HG03280 (cell line): ENCODE data around the gene NMNAT3.

Experiments used
- ATAC-seq: cut with Tn5 transposase; IDR thresholded peaks from one replicate; pipeline ENCODE4 v1.9.1; 2021; ENCODE audit warnings: mild to moderate bottlenecking, moderate library complexity; ENCODE audit not compliant: unreplicated experiment

The NMNAT3 gene

DNA sequence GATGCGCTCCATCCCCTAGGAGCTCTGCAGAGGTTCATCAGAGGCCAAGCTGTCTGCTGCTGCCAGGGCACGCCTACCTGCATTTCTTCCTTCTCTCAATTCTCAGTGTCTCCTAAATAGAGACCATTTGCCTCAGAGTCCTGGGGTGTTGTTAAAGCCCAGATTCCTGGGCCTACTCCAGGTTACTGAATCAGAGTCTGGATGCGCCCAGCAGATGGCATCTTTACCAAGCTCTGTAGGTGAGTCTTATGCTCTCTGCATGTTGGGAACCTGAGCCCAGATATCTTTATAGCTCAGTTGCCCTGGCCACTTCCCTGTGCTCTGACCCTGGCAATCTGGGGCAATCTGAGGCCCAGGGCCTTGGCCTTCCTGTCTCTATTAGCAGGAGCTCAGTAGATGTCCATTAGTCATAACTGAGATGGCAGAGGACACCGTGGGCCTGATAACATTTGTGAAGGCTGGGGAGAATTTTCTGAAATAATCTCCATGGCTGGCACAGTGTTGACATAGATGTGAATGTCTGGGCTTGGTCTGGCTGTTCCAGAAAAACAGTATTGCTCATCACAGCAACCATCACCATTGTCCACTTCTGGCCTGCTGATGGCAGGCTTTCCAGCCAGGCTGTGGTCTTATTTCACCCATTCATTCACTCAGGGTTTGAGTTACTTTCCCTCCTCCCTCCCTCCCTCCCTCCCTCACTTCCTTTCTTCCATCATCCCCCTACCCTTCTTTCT is 125.0 kb downstream of the NMNAT3 start:
- ATAC-seq, result no peak

DNA sequence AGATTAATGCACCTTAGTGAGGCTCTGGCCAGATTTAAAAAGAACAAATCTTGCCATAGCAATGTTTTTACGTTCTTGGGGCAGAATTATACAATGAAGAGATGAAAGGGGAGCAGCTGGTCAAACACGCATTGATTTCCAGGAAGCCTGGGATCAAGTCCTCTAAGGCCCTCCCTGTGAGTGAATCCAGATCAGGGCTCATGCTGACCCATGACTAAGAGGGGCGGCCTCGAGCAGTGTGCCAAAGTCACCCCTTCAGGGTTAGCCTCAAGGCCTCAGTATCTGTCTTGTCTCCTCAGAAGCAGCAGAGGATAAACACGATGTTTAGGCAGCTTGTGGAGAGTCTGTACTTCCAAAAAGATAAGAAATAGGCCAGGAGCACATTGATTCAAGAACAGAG is 129.0 kb downstream of the NMNAT3 start:
- ATAC-seq, result no peak

DNA sequence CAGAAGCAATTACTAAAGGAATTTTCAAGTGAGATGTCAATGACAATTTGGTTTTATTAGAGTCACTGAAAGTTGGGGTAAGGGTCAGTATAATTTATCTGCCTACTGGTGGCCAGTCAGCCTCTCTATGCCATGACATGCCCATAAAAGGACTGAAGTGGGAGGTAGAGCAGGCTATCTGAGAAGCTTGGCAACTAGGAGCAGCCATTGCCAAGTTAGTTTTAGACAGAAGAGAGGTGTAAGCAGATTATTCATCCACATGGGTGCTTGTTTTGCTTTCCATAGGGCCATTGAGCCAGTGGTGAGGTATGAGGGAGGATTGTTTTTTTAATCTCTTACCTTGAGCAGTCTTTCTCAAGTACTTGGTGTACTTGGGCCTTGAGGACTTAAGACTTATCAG is 130.1 kb downstream of the NMNAT3 start:
- ATAC-seq, result no peak

DNA sequence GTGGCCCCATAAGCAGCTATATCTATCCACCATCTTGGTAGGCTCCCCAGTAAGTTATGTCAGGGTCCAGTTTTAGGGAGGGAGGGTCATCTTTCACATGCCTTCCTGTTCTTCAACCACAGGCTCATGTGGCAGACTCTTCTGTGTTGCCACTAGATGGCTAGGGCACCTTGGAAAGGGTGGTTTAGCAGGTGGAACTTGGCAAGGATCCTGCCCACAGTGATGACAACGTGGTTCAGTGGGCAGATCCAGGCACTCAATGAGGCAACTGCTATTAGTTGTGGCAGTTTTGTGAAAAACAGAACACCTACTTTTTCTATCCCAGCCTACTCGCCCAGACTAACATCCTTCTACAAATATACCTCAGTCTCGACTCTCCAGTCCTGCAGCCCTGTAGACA is 131.0 kb downstream of the NMNAT3 start:
- no peak for ATAC-seq

DNA sequence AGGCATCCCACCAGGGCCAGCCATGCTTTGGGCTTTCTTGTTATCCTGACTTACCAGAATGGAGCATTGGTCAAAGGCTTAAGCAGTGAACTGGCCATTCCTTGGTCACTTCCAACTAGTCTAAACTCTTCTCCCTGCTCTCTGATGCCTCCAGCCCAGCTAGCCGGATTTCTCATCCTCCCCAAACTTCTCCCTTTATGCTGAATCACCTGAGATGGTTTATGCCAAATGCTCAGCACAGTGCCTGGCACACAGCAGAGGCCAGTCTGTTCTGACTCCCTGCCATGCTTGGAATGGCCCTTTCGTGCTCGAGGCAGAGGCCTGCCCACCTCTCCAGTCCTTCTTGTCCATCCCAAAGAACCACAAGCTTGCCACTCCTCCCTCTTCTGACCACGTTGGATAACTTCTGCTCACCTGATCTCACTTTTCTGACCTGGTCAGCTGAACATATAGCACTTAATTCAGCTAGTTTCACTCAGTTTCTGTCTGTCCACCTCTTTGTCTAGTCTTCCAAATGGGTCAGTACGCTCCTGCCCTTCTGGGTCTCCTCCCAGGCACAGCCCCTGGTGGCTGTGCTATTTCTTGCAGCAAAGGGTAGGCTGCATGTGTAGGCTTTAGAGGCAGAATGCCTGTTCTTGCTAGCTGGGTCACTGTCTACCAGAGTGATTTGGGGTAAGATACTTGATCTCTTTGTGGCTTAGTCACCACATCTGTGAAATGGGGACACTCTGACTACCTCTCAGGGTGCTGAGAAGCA is 136.1 kb downstream of the NMNAT3 start:
- no peak for ATAC-seq

DNA sequence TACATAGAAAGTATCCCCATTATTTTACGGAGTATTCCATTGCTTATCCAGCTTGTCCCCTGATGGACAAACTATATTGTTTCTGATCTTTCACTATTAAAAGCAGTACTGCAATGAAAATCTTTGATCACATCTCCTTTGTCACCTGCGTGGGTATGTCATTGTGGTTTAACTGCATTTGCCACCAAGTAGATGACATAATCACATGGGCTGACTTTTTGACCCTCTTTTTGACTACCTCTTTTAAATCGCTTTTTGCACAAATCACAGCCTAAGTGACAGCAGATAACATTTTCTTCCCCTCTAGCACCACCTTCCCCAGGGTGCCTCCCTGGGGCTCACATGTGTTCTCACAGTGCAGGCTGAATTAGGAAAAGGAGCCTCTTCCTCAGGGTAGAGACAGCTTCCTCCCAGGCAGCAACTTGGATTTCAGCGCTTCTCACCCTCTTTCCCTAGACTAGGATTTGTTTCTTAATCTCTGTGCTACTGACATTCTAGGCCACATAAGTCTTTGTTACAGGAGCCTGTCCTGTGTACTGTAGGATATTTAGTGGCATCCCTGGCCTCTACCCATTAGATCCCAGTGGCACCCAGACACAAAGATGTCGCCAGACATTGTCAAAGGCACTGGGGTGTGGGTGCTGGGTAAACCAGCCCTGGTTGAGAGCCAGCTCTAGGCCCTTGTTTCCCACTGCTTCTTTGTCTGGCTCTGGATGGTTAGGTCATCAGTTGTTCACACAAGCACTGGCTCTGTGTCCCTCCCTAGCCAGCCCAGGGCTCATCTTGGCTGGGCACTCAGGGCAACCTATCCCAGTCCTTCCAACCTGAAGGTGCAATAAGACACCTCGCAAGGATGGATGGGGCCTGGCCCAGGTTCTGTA is 136.9 kb downstream of the NMNAT3 start:
- no peak for ATAC-seq

DNA sequence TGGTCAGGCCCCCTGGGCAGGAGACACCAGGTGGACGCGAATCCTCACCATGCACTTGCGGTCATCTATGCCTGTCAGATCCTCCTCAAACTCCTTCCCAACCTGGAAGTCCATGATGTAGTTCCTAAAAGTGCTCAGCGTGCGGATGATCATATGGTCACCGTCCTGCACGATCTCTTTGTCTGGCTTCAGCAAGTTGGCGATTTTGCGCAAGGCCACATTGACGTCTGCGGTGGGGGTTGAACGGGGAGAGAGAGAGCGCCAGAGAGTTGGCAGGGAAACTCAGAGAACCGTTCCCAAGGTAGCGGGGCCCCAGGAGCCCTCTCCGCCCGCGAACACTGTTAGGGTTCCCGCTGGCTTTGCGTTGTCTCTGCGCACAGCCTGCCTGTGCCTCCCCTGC is 139.0 kb downstream of the NMNAT3 start:
- no peak for ATAC-seq

DNA sequence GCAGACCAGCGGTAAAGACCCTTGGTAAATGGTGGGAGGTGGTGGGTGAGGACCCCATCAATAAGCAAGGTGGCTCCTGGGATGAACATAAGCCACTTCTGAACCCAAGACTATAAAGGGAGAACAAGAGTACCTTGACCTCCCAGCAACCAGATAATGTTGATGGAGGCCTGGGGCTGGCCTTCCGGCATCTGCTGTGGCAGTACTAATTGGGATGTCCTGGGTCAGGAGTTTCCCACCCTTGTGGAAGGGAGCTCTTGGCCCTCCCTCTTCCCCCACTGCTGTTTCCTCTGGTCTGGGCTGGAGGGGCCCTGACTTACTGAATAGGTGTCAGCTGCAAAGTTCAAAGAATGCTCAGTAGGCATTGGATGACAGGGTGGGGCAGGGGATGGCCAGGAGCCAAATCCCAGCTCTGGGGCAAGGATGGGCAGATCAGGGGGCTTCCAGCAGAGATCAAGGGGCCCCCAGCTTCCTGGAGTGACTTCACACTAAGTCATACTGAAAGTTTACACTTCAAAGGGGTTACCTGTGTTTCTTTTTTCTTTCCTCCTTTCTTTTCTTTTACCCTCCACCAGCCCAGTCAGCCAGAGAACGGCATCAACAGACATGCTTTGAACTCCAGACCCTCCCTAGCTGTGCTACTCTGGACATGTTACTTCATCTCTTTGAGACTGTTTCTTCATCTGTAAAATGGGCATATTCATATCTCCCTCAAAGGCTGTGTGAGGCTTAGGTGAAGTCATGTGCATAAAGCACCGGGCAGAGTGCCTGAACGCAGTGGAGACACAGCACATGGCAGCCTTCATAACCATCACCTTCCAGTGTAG is 139.8 kb downstream of the NMNAT3 start:
- no peak for ATAC-seq

DNA sequence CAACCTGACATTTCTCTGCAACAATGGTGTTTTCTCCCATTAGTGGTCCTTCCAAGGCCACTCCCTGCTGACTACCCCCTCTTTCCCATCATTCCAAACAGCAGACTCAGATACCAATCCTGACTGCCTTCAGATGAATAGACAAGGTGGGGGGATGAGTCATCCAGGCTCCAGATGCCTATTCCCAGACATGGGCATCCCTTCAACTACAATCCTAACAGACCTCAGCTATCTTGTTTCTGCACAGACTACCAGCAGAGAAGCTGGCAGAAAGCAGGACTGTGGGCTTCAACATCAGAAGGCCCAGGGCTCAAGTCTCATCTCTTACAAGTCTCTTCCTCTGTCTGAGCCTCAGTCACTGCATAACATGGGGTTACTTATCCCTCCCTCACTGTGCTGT is 140.4 kb downstream of the NMNAT3 start:
- ATAC-seq, result no peak

DNA sequence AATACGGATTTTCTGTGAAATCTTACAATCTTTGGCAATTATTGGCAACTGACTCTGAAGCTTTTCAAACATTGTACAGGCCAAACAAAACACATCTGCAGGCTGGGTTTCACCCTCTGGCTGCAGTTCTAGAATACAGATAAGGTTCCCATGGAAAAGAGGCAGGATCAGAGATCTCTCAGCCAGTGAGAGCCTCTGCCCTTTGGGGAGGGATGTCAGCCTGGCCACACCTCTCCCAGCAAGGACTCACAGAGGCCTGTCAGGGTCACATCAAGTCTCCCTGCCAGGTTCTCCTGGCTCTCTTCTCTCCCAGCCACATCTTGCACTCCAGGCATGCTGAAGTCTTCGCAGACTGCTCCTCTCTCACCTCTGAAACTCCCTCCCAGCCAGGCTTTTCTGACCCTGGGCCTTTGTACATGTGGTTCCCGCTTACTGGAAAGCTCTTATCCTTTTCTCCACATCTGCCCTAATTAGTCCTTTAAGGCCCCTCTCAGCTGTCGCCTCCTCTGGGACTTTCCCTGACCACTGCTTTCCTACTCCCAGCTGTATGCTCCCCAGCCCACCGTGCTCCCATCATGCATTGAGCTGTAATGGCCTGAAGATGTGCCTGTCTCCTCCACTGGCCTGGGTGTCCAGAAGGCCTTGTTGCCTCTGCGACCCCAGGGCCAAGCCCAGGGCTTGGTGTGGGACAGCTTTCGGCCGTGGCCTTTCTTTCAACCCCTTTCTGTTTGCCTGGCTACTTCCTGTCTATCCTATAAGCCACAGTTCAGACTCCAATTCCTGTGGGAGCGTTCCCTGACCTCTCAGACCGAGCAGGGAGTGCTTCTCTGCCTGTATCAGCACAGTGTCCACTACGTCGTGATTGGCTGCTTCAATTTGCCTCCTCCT is 142.5 kb downstream of the NMNAT3 start:
- no peak for ATAC-seq

DNA sequence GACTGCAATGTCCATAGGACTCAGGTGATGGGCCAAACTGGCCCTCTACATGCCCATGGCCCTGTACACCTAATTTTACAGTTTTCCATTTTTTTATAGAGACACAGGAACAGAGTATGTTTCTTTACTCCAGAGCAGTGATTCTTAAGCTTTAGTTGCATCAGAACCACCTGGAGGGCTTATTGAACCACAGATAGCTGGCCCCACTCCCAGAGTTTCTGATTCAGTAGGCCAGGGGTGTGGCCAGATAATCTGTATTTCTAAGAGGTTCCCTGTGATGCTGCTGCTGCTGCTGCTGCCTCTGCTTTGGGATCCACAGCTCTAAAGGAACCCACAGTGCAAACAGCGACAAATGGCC is 143.3 kb downstream of the NMNAT3 start:
- no peak for ATAC-seq

DNA sequence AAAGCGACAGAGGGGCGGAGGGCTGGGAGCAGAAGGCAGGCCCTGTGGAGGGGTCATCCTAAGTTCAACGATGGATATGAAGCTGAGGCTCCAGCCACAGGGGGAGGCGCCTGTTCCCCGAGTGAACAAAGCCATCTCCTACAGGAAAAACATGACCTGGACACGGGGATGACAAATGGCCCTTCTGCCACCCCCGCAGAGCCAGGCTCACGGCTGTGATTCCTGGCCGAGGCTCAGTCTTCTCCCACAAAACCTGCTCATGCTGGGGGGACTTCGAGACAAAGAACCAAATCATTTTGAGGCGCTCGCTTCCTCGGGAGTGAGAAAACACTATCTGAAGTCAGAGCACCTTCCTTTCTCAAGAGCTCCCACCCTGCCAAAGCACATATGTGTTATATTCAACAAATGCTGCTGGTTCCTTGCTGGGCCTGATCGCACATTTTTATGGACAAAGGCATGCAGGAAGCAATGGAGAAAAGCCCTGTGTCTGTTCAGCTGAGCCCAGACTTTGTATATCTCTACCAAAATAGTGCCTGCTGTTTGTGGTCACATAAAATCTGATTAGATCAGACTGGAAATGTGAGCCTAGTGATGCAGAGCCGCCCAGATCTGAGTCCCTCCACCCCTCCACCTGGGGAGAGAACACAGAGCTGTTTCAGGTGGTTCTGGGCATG is 143.9 kb downstream of the NMNAT3 start:
- no peak for ATAC-seq

DNA sequence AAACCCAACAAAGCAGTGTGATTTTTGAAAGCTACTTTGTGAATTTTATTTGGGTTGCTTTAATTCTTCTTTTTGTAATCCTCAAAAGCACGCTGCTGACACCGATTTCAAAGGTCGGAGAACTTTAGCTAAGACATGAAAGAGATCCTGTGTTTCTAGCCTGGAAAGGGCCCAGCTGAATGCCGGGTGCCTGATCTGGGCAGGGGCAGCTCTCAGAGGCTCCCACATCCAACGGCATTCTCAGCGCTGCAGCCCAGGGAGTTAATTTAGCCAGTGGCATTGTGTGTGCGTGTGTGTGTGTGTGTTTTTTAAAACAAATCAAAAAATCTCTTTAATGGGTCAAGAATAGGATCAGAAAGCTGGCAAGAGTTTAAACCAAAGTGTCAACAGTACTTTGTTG is 144.8 kb downstream of the NMNAT3 start:
- no peak for ATAC-seq

DNA sequence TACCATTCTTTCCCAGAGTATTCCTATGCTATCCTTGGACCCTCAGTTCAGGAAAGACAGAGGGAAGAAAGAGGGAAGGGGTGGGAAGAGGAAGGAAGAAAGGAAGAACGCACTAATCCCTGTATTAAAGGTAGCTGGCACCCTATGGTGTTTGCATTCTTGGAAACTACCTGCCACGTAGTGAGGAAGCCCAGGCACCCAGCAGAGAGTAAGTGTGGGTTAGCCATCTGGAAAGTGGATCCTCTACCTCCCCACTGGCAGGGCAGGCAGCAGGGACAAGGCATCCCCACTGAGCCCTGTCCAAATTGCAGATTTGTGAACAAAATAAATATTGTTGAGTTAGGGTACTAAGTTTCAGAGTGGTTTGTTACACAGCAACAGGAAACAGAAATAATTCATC is 147.1 kb downstream of the NMNAT3 start:
- ATAC-seq, result no peak

DNA sequence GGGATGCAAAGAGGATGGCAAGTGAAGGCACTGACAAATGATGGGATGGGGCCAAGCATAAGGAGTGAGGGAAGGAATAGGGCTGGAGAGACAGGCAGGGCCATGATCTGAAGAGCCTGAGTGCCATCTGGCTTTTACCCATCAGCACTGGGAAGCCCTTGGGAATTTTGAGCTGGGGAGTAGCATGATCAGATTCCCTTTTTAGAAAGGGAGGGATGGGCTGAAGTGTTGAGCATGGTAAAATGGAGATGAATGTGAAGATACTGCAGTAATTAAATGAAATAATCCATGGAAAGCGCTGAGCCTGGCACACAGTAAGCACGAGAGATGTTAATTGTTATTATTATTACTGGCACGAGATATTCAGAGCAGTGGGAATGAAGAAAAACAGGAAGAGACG is 148.1 kb downstream of the NMNAT3 start:
- ATAC-seq, result no peak

DNA sequence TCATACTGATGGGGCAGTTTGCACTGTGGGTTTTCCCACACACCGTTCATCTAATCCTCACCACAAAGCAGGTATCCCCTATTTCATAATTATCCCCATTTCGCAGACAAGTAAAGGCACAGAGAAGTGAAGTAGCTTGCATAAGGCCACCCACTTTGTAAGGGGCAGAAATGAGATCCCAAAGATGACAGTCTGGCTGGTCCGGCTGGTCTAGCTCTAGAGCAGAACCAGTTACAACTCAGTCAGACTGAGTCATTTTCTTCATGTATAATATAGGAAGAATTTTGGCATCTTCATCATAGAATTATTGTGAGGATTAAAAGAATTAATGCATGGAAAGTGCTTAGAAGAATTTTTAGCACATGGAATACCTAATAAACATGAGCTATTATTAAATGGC is 148.8 kb downstream of the NMNAT3 start:
- ATAC-seq, result no peak

DNA sequence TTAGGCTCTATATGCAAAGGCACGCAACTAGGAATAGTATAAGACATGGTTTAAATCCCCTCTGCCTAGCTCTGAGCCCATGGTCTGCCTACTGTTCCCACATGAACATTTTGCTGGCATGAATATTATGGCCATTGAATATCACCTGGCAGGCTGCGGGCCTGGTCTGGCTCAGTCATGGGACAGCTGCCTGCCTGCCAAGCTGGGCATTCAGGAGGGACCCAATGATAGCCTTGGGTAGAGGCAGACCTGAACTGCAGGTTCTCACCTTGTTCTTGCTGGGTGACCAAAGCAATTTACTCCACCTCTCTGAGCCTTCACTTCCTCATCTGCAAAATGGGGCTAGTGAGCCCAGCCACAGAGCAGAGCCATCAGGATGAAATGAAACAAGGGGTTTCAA is 149.5 kb downstream of the NMNAT3 start:
- no peak for ATAC-seq

DNA sequence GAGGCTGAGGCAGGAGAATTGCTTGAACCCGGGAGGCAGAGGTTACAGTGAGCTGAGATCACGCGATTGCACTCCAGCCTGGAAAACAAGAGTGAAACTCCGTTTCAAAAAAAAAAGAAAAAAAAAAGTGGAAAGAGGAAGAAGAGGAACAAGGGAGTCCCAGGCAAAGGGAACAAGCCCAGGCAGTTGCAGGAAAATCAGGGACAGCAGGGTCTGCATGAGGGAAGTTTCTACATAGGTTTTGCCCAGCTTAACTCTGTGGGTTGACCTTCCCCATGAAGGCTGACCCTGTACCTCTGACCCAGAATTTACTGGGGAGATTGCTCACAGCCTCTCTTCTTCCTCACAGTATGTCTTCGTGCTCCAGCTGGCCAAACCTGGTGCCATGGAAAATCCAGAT is 150.5 kb downstream of the NMNAT3 start:
- ATAC-seq, result no peak

DNA sequence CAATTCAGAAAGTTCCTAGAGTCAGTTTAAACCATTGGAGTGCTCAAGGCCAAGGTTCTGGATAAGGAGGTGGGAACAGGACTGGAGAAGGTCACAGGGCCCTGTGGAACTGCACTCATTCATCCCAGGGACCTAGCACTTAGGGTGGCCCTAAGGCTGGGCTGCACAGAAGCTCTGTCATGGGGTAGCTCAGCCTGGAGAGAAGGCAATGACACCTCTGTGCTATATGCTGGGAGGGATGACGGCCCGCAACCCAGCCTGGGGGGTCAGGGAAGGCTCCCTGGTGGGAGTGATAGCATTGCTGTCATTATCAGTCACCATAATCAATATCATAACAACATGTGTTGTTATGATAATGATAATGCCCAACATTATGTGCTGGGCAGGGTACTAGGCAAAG is 151.6 kb downstream of the NMNAT3 start:
- ATAC-seq, result no peak
